HepG2 (cell line): ENCODE data around the gene CELA2B. TPM values are rescaled to one million over a fixed set of nuclear protein-coding genes. Genes with fewer than 3 reads are reported as not detected.

Experiments
- HNF1A ChIP-seq, 2 experiments: sonication (generic) in 1 of 2; formaldehyde crosslinking in 1 of 2; IDR thresholded peaks; 2 replicates each; pipeline versions ENCODE4 v1.4.0 to v1.6.1; 2016 to 2020; ENCODE audit warnings: borderline replicate concordance in 1 of 2, low read depth in 1 of 2, mild to moderate bottlenecking in 1 of 2, missing genetic modification reagents in 1 of 2
- IKZF5 ChIP-seq: IDR thresholded peaks from 2 replicates; pipeline ENCODE4 v1.6.1; 2018; ENCODE audit warnings: missing genetic modification reagents, mild to moderate bottlenecking, missing compliant biosample characterization
- MXD3 ChIP-seq: IDR thresholded peaks from 2 replicates; pipeline ENCODE4 v1.6.1; 2016; ENCODE audit warnings: mild to moderate bottlenecking, missing biosample characterization, missing genetic modification reagents
- PHF8 ChIP-seq: sonication (generic); formaldehyde crosslinking; IDR thresholded peaks from 2 replicates; pipeline ENCODE4 v1.5.0; 2020; ENCODE audit warnings: missing genetic modification reagents
- SIN3A ChIP-seq: IDR thresholded peaks from 2 replicates; pipeline ENCODE4 v1.6.1; 2011; ENCODE audit warnings: low read depth, mild to moderate bottlenecking, control low read depth, low read length, borderline replicate concordance
- SRSF1 ChIP-seq: fragments of 200-400 bp; formaldehyde crosslinking; optimal IDR thresholded peaks from 2 replicates; pipeline ENCODE3; 2017; ENCODE audit warnings: mild to moderate bottlenecking, low read depth, low read length, moderate library complexity
- TBP ChIP-seq: sonication (generic); formaldehyde crosslinking; IDR thresholded peaks from 2 replicates; pipeline ENCODE4 v1.5.0; 2020; ENCODE audit warnings: missing genetic modification reagents
- USF2 ChIP-seq, 2 experiments: sonication (generic) in 1 of 2; formaldehyde crosslinking in 1 of 2; IDR thresholded peaks; 2 replicates each; pipeline versions ENCODE4 v1.5.1 to v1.6.1; 2011 to 2020; ENCODE audit warnings: borderline replicate concordance in 1 of 2, low read depth in 1 of 2, low read length in 1 of 2, mild to moderate bottlenecking in 1 of 2, missing genetic modification reagents in 1 of 2, moderate library complexity in 1 of 2
- ZFX ChIP-seq: sonication (generic); formaldehyde crosslinking; IDR thresholded peaks from 2 replicates; pipeline ENCODE4 v1.4.0; 2020; ENCODE audit warnings: mild to moderate bottlenecking, low read depth, missing genetic modification reagents, moderate library complexity
- ZNF263 ChIP-seq: sonication (generic); formaldehyde crosslinking; IDR thresholded peaks from 2 replicates; pipeline ENCODE4 v1.4.0; 2020; ENCODE audit warnings: missing genetic modification reagents
- ZNF276 ChIP-seq: sonication (generic); formaldehyde crosslinking; IDR thresholded peaks from 2 replicates; pipeline ENCODE4 v1.4.0; 2020; ENCODE audit warnings: mild to moderate bottlenecking, low read depth, missing genetic modification reagents
- ZNF510 ChIP-seq: sonication (generic); formaldehyde crosslinking; IDR thresholded peaks from 2 replicates; pipeline ENCODE4 v1.4.0; 2020; ENCODE audit warnings: low read depth, mild to moderate bottlenecking, missing genetic modification reagents
- ZNF549 ChIP-seq: sonication (generic); formaldehyde crosslinking; IDR thresholded peaks from 2 replicates; pipeline ENCODE4 v1.5.0; 2020; ENCODE audit warnings: missing genetic modification reagents
- ZNF710 ChIP-seq: sonication (generic); formaldehyde crosslinking; IDR thresholded peaks from 2 replicates; pipeline ENCODE4 v1.5.0; 2020; ENCODE audit warnings: mild to moderate bottlenecking, missing genetic modification reagents, borderline replicate concordance
- polyA plus RNA-seq, 8 experiments: library from polyadenylated mRNA; depleted of rRNA in 3 of 8; stranded (reverse) in 7 of 8; unstranded in 1 of 8; fragments of >200 nt; fragmentation: Illumina TruSeq in 4 of 8; extraction: Trizol in 4 of 8; gene quantifications; 2 replicates each; pipeline versions ENCODE4 v1.2.1 to v1.2.3, GENCODE V29; 2011 to 2016; ENCODE audit warnings: low read depth in 4 of 8, missing spikeins in 1 of 8, mixed read lengths in 1 of 8; ENCODE audit not compliant: insufficient read depth in 1 of 8
- total RNA-seq, 5 experiments: library from RNA; depleted of rRNA; stranded (reverse); fragments of >200 nt; fragmentation: Illumina TruSeq; extraction: Trizol; gene quantifications; 2 replicates each; pipeline ENCODE4 v1.2.3, GENCODE V29; 2016; ENCODE audit warnings: low read depth in 1 of 5

The CELA2B gene
- total and polyA plus RNA-seq, 2 of the 13 experiments (the other 11 are each of a cell fraction or from before 2014, with no cell fraction given) = not detected

- TF ChIP-seq MXD3 (CRISPR knock-in tag) (0 out of 2 replicates have a peak, but pooled peaks have one; percentile 53), SIN3A (peak; percentile 94), SRSF1 (peak; percentile 76), HNF1A (IDR thresholded peaks at IDR 0.05; ENCODE audit: low read depth) (no peak), HNF1A (CRISPR knock-in tag; IDR thresholded peaks at IDR 0.05; ENCODE audit: borderline replicate concordance) (no peak), IKZF5 (CRISPR knock-in tag) (peak; percentile 91), TBP (CRISPR knock-in tag) (no peak), ZFX (CRISPR knock-in tag) (peak; percentile 98), PHF8 (peak; percentile 99), ZNF263 (peak; percentile 53; the same call in 1 of the 2 replicates), ZNF710 (CRISPR knock-in tag) (no peak), ZNF276 (peak; percentile 92), ZNF549 (CRISPR knock-in tag) (no peak), USF2 (IDR thresholded peaks at IDR 0.05; ENCODE audit: low read depth, low read length) (peak; percentile 98), USF2 (CRISPR knock-in tag; IDR thresholded peaks at IDR 0.05; ENCODE audit: borderline replicate concordance) (peak; percentile 100), ZNF510 (CRISPR knock-in tag) (0 out of 2 replicates have a peak, but pooled peaks have one; percentile 19)
Observed at GRCh38 chr1:15526490-15527339, 50.8 kb downstream of the CELA2B start, which contains the start of gene DNAJC16 (continued).
